Raji (cell line): Measurements from ENCODE around the gene FAM151A.

Source experiments
- POLR2A ChIP-seq: IDR thresholded peaks from 2 replicates; pipeline ENCODE4 v1.6.1; 2011; ENCODE audit warnings: low read depth, low read length, control low read depth; ENCODE audit not compliant: insufficient read depth

The FAM151A gene

DNA sequence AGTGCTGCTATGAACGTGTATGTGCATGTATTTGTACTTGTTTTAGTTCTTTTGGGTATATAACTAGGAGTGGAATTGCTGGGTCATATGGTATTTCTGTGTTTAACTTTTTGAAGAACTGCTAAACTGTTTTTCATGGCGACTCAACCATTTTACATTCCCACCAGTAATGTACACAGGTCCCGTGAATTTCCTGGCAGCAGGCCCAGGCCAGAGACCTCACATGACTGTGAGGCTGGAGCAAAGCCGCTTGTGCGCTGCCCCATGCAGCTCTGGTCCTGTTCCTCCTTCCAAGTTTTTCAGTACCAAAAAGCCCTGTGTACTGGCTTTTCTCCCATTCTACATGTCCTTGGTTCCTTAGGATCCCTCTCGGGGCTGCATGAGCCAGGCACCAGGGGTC, 45.7 kb downstream of the FAM151A start:
- TF ChIP-seq POLR2A = no peak

DNA sequence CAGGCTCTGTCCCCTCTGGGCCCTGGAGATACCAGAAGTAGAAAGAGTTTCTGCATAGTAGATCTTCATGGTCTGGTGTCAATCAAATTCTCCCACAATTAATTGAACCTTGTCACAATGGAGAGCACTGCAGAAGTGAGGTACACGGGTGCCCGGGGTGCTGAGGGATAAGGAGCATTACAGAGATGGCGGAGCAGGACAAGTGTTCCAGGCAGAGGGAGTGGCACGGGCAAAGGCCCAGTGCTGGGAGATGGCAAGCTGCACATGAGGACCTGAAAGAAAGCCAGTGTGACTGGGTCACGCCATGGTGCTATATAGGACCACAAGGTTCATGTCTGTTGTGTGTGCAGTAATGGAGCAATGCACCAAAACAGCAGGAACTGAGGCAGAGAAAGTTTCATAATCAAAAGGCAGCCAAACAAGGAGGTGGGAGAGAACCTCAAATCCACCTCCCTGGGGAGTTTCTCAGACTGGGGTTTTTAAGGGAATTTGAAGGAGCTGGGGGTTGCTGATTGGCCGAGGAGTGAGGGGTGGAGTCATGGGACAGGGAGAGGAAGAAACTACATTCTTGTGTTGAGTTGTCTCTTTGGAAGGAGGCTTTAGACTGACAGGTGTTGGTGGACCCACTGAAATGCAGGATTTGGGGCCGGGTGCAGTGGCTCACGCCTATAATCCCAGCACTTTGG, 47.6 kb downstream of the FAM151A start:
- TF ChIP-seq POLR2A = no peak

DNA sequence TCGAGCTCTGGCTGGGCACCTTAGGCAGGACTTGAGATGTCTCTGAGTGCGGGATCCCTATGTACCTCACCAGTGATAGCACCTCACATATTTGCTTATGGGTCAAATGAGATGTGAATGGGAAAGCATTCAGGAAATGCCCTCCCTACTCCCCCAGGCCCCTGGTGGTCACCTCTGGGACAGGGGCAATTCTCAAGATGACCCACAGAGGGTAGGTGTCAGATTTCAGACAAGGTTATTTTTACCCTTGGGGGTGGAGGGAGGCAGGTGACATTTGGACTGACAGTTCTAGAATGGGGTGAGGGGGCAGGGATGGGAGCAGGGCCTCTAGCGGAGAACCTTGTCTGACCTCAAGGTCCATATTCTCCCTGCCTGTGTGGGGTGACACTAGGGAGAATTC, 48.2 kb downstream of the FAM151A start:
- no peak for TF ChIP-seq POLR2A

DNA sequence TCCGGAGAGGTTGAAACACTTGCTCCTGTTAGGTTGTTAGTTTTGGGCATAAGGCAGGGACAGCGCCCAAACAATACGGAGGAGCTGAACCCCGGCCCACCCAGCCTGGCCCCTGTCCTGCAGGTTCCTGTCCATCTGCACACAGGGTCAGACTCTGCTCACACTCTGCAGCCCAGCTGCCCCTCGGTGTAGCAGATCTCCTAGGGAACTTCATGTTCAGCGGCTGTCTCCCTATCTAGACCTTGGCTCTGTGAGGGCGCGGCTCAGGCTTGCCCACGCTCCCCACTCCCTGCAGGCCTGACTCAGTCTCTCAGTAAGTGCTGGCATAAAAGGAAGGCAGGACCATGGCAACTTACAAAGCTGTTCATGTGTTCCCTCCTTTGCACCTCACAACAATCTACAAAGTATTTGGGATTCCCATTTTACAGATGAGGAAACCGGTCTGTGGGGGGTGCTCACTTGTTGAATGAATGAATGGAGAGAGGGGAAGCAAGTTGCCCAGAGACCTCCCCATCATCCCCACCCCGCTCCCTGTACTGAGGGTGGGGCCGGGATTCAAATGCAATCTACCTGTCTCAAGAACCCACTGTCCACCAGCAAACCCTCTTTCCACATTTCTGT, 49.1 kb downstream of the FAM151A start:
- no peak for TF ChIP-seq POLR2A

DNA sequence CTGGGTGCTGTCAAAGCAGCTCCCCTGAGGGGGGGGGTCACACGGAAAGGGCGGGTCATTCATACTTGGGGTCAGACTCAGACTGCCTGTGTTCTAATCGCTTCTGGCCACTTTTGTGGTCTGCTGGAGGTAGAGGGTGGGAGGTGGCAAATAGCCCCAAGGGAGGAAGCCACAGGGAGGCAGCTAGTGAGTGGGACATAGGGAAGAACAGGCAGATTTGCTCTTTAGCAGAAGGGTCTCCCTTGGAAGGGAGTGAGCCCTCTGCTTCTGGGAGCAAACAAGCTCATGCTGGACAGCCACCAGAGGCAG, 50.8 kb downstream of the FAM151A start:
- TF ChIP-seq POLR2A = no peak

DNA sequence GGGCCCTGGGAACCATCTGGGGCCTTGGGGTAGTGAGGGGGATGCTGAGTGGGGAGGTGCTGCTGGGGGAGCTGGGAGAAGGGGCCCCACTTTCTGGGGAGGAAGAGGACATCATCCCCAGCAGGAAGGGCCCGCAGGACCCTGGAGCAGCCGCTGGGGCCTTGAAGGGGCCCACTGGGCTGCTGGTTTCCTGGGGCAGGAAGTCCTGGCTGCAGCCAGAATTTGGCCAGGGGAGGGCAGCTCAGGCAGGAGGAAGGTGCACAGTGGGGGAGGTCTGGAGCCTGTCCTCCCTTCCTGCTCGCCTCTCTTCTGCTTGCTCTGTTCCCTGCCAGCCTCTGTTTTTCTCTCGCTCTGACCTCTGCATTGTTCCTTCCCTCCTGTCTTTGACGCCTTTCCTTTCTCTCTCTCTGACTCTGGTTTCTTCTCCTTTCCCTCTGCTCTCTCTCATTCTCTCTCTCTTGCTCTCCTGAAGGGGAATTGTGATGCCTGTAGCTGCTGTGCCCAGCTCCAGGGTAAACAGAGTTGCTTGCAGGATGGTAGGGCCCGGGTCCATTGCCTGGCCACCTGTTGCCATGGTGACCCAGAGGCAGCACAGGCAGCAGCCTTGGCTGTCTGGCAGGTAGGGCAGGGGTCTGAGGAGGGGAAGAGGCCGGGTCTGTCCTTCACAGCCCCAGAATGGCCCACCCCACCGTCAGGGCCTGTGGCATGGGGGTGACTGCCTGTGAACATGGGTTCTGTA, 51.4 kb downstream of the FAM151A start:
- no peak for TF ChIP-seq POLR2A

DNA sequence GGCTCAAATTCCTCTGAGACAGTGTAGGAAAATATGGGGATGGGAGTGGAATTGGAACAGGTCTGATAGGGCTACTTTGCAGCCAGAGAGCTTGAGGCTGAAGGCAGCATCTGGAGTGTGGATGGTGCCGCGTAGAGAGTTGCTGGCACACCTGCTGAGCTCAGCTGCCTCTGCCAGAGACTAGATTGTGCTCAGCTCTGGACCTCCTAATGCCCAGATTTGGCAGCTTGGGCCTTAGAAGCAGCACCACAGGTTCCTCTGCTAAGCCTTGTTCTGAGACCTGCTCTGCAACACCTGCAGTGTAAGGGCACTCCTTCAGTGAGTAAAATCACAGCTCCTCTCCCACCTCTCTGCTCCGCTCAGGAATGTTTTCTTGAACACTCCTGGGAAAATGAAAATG, 52.0 kb downstream of the FAM151A start:
- TF ChIP-seq POLR2A = no peak

DNA sequence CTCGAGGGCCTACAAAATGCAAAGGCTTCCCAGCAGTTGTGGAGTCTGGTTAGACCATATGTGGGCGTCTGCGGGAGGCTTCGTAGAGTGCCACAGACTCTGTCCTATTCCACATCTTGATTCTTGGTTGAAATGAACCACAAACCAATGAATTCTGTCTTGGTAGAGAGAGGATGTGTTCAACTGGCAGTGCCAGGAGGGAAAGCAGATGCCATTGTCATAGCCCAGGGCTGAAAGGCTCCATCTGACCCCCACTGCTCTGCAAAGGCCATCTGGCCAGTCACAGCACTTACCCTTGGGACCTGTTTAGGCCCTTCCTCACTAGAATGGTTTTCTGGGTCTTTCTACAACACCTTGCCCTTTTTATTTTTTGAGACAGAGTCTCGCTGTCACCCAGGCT, 53.2 kb downstream of the FAM151A start:
- no peak for TF ChIP-seq POLR2A

DNA sequence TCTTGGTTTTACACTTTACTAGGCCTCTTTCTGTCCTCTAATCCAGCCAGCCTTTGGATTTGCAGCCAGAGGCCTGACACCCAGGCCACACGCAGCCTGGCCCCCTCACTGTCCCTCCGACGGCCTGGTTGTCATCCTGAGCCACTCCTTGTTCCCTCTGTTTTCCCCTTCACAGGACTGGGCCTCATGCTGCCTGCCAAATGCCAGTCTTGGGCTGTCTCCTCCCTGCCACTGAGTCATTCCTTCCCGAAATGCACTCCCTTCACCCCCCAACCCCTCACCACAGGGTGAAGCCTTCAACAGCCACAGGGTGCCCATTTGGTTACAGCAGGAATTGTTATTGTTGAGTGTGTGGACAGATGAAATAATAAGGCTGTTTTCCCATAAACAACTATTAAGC, 54.0 kb downstream of the FAM151A start:
- no peak for TF ChIP-seq POLR2A

DNA sequence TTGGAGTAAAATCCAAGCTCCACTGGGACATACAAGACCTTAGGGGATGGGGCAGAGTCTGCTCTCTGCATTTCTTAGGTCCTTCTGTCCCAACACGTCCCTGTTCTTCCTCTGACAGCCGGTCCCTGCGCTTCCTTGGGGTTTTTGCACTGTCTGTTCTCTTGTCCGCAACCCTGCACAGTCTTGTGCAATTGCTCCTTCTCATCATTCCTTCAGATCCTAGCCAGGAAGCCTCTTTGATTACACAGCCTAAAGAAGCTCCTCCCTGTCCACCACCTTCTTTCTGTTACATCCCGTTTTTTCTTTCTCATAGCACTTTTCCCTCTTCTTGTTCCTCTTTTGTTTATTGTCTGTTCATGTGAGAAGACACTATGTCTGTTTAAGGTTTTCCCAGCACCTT, 55.4 kb downstream of the FAM151A start:
- TF ChIP-seq POLR2A = no peak

DNA sequence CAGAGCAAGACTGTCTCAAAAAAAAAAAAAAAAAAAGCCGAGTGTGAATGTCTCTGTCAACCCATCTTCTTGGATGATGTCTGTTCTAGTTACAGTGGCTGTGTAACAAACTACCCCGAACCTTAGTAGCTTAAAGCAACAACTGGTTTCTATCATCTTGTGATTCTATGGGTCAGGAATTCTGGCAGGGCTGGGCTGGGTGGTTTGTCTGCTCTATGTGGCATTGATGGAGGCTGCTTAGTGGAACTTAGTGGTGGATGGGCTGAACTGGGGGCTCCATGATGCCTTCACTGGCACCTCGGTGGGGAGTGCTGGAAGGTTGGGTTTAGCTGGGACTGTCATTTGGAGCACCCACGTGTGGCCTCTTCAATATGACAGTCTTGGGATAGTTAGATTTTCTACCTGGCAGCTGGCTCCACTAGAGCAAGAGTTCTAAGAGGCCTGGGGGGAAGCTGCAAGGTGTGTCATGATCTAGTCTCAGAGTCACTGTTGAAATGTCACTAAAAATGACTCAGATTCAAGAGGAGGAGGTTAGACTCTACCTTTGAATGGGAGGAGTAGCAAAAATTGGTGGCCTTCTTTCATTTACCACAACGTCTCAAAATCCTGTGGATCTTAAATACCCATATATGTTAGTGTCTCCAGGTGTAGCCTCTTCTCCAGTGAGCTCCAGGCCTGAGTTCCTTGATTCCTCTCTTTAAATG, 56.7 kb downstream of the FAM151A start:
- no peak for TF ChIP-seq POLR2A

DNA sequence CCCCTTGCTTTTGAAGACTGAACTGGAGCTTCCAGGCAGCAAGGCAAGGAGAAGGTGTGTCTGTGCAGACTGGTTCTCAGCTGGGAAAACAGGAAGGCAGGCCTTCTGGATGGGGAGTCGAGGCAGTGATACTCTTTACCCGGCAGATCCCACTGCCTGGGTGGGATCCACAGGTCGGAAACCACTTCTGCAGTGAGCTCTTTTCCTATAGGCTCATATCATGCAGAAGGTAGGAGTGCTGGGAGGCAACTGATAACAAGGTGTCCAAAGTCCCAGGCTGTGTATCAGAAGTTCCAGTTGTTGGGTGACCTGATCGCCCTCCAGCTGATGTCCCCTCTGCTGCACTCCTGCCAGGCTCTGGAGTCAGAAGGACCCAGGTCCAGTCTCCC, 58.2 kb downstream of the FAM151A start:
- no peak for TF ChIP-seq POLR2A

DNA sequence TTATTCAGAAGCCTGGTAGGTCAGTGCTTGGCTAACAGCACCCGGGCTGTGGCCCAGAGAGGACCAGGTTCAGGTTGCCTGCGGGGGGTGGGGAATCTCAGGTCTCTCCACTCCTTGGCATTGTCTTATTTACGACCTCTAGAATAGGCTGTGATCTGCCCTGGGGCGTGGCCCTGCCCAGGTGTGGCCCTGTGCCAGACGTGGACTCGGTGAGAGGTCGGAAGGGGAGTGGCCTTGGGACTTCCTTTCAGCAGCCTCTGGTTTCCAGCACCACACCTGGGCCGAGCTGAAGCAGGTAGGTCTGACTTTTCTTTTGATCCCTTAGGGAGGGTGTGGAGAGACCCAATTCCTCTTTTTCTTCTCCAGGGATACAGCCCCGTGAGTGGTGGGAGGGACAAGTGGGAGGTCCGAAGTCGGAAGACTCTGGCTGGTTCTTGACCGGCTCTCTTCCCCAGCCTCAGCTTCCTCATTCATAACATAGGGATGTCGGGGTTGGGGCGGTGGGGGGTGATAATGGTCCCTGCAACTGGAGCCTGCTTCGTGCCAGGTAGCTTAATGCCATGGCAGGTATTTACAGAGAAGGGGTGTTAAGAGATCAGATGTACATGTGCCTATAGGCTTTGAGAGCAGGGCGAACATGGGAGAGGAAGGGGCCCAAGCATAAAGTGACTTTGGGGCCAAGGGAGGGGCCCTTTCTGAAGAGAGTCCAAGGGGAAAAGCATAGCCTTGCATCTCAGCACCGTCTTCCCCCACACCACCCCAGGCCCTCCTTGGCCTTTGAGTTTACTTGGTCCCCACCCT, 58.8 kb downstream of the FAM151A start:
- no peak for TF ChIP-seq POLR2A

DNA sequence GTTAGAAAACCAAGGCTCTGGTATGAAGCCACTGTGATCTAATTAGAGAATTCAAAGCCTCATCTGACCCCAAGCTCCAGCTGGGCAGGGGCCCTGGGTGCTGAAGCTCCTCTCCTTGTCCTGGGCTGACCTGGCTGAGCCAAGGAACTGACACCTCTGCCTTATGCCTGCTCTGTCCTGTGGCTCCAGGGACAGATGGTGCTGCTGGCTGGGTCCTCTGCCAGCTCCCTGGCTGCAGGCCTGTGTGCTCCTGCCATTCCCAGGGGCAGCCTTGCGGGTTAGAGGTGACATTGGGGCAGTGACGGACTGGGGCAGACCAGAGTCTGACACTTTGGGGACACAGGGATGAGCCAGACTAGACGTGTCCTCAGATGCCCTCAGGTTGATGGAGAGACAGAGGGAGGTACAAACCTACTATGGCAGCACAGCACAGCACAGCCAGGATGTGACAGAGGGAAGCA, 63.5 kb downstream of the FAM151A start:
- no peak for TF ChIP-seq POLR2A
